NT2/D1 (cell line): Measurements from ENCODE around the gene OSBPL7.

Experiments
- YY1 ChIP-seq: IDR thresholded peaks from 2 replicates; pipeline ENCODE4 v1.6.1; 2011; ENCODE audit not compliant: insufficient read length, insufficient read depth
- ZNF274 ChIP-seq: IDR thresholded peaks from 2 replicates; pipeline ENCODE4 v1.6.1; 2011; ENCODE audit warnings: mild to moderate bottlenecking, low read depth, low read length

DNA sequence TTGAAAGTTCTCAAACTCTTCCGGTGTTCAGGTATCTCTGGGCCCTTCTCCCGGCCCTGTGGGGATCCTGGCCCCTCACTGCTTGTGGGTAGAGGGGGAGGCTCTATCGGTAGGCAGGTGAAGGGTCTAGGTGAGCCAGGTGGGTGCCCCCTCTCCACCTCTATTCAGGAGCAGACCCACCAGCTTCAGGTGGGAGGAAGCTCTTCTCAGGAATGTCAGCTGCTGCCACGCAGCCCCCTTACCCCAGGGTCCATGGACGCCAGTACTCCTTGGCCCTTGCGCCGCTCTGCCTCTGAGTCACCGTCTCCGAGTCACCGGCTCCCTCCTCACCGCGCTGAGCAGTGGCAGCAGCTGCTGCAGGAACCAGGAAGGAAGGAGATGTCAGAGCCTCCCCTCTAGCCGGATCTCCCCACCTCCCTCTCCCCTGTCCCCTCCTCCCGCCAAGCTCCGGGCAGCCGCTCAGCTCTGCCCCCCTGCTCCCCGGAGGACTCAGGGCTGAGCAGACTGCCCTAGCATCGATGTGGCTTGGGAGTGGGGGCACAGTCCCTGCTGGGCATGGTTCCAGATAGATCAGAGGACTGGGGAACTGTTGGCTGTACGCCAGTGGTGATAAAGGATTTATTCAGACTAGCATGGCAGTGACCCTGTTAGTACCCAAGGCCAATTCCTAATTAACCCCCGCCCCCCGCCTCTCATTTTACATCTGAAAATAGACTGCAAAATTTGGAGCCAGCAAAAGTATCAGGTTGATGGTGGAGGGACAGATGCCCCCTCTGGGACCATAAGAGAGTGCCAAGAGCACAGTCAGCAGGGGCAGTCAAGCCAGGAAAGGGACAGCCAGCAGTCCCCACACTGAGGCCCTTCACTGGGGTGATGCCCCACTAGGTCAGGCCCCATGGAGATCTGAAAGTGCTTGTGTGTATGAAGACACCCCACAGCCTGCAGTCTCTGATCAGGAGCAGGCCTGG lies at the start of gene OSBPL7:
- TF ChIP-seq YY1 = no peak
- TF ChIP-seq ZNF274 = no peak
